H1 (cell line): ENCODE measurements around the gene MS4A15. TPM values are rescaled to one million over a fixed set of nuclear protein-coding genes. Genes with fewer than 3 reads are reported as not detected.

ENCODE experiments used
- CTCF ChIP-seq, 3 experiments: IDR thresholded peaks; 1 replicate in 2 of 3; 2 replicates in 1 of 3; pipeline versions ENCODE4 v1.5.1 to v1.6.1; 2011; ENCODE audit warnings: low read length in 3 of 3, mild to moderate bottlenecking in 3 of 3, inconsistent platforms in 2 of 3, low read depth in 1 of 3, moderate library complexity in 1 of 3; ENCODE audit not compliant: insufficient read depth in 1 of 3; ENCODE audit errors: control extremely low read depth in 1 of 3
- HDAC6 ChIP-seq: IDR thresholded peaks from one replicate; pipeline ENCODE4 v1.7.1; 2012; ENCODE audit warnings: low read depth, mild to moderate bottlenecking, inconsistent platforms, low read length, moderate library complexity
- JUN ChIP-seq: IDR thresholded peaks from 2 replicates; pipeline ENCODE4 v1.6.1; 2011; ENCODE audit warnings: low read depth, mild to moderate bottlenecking, improper control_type of control experiment, low read length
- SIN3A ChIP-seq, 2 experiments: IDR thresholded peaks in 1 of 2; conservative IDR thresholded peaks in 1 of 2; 2 replicates each; pipeline ENCODE4 v1.6.1; 2011 to 2012; ENCODE audit warnings: low read length in 2 of 2, improper control_type of control experiment in 1 of 2, low read depth in 1 of 2, mild to moderate bottlenecking in 1 of 2
- polyA plus RNA-seq, 7 experiments: library from polyadenylated mRNA; depleted of rRNA in 3 of 7; stranded (reverse) in 5 of 7; unstranded in 2 of 7; fragments of >200 nt in 5 of 7; fragments of 200-250 nt in 2 of 7; gene quantifications; 1 replicate in 5 of 7; 2 replicates in 1 of 7; 4 replicates in 1 of 7; pipeline versions ENCODE4 v1.2.1 to v1.2.3, GENCODE V29; 2011 to 2013; ENCODE audit warnings: missing spikeins in 2 of 7, mixed read lengths in 2 of 7
- total RNA-seq: library from RNA; stranded (reverse); fragmentation: NEBNext Ultra II Directional; extraction: Animal tissue kit (Norgen Biotek cat#: 25700); gene quantifications from 2 replicates; pipeline ENCODE4 v1.2.1, GENCODE V29; 2021

MS4A15 gene
- total and polyA plus RNA-seq, 2 of the 8 experiments (the other 6 are each of a cell fraction or from before 2014, with no cell fraction given), result 0.15 to 0.17 TPM

- TF ChIP-seq CTCF (IDR thresholded peaks at IDR 0.05; ENCODE audit: control extremely low read depth in 1 of 3, insufficient read depth in 1 of 3, low read depth in 1 of 3, low read length in 3 of 3) (no peak), SIN3A (conservative IDR thresholded peaks at IDR 0.05 in 1 of 2, IDR thresholded peaks at IDR 0.05 in 1 of 2; ENCODE audit: low read depth in 1 of 2, low read length in 2 of 2) (no peak), JUN (no peak), HDAC6 (no peak)
- TF ChIP-seq, all 59 proteins: peak for 0
These were observed 7.2 kb downstream of the MS4A15 start (continued) for GRCh38 chr11:60763692-60764369.
